Activated CD4-positive, alpha-beta T cell treated with anti-CD3 and anti-CD28 coated beads for 24 hours (primary cell): ENCODE results near the gene ACAD8.

Experiments
- DNase-seq, 2 donors: peaks; one replicate each; pipeline ENCODE4 v3.0.0-alpha.2; 2020; ENCODE audit warnings: low read depth in 2 of 2

Gene ACAD8

DNA sequence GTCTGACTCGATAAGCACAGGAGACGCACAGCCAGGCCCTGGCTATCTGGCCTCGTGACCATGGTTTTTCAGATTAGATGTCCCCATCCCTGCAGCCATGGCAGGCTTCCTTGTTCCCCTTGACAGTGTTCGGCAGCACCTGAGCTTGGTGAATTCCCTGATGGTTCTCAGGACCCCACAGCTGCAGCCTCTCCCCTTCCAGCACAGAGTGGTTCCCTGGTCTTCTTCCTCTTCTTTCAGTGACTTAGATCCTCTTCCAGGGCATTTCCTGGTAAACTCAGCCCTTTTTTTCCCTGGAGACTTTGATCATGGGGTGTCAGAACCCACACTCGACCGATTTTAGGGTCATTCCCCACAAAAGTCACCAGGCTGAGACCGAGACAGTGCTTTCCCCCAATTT is 37.3 kb downstream of the ACAD8 start:
- DNase-seq: no peak

DNA sequence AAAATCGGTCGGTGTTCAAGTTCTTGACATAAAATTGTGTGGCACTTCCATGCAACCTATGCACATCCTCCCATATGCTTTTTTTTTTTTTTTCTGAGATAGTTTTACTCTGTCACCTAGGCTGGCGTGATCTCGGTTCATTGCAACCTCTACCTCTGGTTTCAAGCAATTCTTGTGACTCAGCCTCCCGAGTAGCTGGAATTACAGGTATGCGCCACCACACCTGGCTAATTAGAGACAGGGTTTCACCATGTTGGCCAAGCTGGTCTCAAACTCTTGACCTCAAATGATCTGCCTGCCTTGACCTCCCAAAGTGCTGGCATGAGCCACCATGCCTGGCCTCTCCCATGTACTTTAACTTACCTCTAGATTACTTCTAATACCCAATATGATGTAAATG is 37.8 kb downstream of the ACAD8 start:
- no peak for DNase-seq

DNA sequence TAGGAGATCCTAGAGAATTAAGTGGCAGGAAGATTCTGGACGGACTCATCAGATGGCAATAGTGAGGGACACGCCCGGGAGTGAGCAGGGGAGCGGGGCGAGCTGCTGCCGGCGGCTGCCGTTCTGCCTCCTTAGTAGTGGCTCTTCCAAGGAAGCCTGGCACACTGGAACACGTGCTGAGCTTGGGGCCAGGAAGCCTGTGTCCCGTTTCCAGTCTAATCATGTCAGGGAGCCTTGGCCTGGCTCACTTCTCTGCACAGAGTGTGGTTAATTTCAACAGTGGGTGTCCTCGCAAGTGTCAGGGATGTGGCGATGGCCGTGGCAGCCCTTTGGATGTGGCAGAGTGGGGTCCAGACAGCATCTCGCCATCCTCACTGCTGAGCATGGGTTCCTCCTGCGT is 39.3 kb downstream of the ACAD8 start:
- no peak for DNase-seq

DNA sequence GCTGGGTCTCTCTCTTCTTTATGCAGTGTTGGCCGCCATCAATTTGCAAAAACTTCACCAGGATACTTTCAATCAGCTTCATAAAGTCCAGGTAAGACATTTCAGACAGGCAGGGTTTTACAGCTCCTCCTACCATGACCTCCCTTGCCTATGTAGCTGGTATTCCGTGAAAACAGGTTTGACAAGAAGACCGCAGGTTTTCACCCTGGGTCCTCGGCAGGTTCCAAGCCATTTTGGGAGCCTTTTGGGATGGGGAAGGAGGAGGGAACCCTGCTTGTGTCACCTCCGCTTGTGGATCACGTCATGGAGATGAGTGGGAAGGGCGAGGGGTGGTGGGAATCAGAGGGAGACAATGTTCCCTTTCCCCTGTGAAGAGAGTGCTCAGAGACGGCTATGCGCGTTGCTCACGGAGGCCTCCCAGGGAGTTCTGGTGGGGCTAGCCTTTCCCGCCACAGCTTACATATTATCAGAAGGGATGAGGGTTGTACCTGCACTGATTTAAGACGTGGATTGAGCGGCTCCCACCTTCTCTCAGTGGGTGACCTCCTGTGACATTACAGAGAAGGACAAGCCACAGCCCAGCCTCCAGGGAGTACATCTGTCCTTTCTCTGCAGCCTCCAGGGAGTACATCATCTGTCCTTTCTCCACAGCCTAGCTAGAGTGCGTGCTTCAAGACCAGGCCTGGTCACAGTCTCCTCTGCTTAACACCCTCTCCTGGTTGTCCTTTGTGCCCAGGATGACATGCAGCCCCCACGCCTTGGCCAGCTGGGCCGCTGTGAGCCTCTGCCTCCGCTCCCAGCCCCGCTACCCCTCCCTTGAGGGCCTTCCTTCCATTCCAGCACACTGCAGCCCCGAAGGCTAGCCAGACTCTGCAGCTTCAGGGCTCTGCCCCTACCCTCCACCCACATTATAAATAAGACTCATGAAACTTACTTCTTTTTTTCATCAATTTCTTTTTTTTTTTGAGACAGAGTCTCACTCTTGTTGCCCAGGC is 40.0 kb downstream of the ACAD8 start:
- DNase-seq: no peak

DNA sequence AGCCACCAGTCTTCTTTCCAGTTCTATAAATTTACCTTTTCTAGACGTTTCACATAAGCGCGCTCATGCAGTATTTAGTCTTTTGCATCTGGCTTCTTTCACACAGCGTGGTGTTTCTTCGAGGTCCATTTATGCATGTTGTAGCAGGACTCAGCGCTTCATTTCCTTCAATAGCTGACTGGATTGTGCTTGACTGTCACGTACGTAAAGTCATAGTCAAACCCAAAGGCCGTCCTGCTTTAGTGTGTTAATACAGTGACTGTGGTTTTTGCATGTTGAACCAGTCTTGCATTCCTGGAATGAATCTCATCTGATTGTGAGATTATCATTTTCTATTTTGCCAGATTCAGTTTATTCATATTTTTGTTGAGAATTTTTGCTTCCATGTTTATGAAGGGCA is 41.3 kb downstream of the ACAD8 start:
- no peak for DNase-seq

DNA sequence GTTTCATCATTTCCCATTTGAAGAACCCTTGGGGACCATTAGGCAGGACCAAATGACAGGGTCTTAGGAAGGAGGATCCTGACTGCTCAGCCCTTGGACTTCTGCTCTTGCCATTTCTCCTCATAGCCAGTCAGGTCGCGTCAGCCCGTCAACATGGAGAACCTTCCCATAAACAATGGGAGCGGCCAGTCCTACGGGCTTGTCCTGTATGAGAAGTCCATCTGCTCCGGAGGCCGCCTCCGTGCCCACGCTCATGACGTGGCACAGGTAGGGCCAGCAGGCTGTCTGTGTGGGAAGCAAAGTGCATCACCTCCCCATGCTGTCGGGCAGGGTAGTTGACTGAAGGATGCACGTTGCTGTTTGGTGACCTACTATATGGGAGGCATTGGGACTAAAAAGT is 58.9 kb downstream of the ACAD8 start:
- no peak for DNase-seq

DNA sequence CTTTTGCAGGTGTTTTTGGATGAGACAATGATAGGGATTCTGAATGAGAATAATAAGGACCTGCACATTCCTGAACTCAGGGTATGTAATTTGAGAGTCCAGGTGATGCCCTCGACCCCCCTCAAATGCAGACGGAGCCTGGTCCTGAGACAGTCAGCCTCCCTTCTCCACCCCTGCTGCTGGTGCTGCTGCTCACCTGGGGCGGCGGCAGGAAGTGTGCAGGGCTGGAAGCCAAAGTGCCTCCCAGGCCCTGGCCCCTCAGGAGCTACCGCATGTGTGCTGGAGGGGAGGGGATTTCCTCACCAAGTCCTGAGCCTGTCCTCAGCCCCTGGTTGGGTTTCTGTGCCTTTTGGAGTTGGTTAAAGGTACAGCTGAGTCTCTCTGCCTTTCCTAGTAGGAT is 59.4 kb downstream of the ACAD8 start:
- DNase-seq: no peak

DNA sequence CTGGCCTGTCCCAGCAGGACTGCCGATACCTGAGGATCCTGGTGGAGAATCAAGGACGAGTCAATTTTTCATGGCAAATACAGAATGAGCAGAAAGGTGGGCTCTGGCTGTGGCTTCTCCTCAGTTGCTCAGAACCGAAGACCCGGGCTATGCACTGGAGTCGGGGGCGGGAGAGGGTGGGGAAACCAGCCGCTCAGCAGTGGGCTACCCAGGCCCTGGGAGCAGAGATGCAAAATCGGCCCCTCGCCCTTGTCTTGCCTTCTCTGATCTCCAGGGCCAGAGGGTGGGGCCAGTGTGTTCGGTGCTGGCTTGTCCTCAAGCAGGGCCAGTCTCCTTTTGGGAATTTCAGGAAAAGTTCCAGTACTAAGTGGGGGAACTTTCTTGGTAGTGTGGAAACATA is 60.0 kb downstream of the ACAD8 start:
- DNase-seq: no peak

DNA sequence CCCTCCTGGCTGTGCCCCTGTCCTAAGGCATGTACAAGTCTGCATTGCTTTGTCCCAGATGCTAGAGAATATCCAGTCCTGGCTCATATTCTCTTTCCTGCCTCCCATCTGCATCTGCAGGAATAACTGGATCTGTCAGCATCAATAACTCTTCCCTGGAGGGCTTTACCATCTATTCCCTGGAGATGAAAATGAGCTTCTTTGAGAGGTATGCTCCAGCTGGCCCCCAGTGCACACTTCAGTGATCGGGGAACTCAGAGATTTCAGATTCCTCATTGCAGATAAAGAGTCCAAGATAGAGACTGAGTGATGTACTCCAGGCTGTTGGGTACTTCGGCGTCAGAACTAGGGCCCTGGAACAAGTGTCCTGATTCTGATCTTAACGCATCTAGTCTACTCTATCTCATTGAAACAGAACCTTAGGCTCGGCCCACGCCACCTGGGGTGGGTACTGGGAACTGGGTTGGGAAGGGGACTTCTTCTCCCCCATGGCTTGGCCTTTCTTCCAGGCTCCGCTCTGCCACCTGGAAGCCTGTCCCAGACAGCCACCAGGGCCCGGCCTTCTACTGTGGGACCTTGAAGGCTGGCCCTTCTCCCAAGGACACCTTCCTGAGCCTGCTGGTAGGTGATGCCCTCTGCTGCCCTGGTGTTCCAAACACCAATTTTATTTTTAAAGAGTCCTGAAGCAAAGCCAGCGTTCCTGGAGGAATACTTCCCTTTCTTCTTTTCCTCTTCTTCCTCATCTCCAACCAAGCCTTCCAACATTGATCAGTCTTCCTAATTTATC is 60.6 kb downstream of the ACAD8 start:
- DNase-seq: no peak
